Measurements from ENCODE around the gene ST3GAL2. TPM values are rescaled to one million over a fixed set of nuclear protein-coding genes. Genes with fewer than 3 reads are reported as not detected.

The ST3GAL2 gene
- total RNA-seq, 1 experiment from 2014 or later, result 45.9 TPM

DNA sequence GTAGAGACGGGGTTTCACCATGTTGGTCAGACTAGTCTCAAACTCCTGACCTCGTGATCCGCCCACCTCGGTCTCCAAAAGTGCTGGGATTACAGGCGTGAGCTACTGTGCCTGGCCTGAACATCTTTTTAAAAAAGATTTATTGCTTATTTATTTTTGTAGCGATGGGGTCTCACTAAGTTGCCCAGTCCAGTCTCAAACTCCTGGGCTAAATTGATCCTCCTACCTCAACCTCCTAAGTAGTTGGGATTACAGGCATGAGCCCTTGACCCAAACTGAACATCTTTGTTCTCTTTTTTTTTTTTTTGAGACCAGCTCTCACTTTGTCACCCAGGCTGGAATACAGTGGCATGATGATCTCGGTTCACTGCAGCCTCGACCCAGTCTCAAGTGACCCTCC, 64.7 kb downstream of the ST3GAL2 start:
- H2AK5ac ChIP-seq (ENCODE audit: insufficient read length, low read length), result no peak overlapping the region
- no peak overlapping the region for H2BK15ac ChIP-seq (ENCODE audit: low read depth, low read length)
- no peaks in the 10 kb centered on the region for H4K20me1 ChIP-seq (ENCODE audit: control insufficient read depth, insufficient read depth, insufficient read length)
- no peak overlapping the region for H3K9ac ChIP-seq (ENCODE audit: extremely low read depth, insufficient read length, low read length)
- H3K18ac ChIP-seq (ENCODE audit: insufficient read length, low read depth, low read length), result no peak overlapping the region
- H3K4ac ChIP-seq (ENCODE audit: low read depth, low read length), result no peak overlapping the region
- H2BK120ac ChIP-seq (ENCODE audit: low read depth, low read length, poor library complexity, severe bottlenecking), result no peak overlapping the region
- H3K27me3 Mint-ChIP-seq (ENCODE audit: low read depth), result no peaks in the 10 kb centered on the region; the same call in 1 of the 2 replicates
- no peak overlapping the region for H4K91ac ChIP-seq (ENCODE audit: insufficient read length, low read depth, low read length)
- no peak overlapping the region for H3K4me2 ChIP-seq (ENCODE audit: insufficient read depth, insufficient read length, low read length)
- no peaks in the 10 kb centered on the region for H3K79me1 ChIP-seq (ENCODE audit: insufficient read depth, low read depth, low read length, poor library complexity, severe bottlenecking)
- TF ChIP-seq, protein P1, sequence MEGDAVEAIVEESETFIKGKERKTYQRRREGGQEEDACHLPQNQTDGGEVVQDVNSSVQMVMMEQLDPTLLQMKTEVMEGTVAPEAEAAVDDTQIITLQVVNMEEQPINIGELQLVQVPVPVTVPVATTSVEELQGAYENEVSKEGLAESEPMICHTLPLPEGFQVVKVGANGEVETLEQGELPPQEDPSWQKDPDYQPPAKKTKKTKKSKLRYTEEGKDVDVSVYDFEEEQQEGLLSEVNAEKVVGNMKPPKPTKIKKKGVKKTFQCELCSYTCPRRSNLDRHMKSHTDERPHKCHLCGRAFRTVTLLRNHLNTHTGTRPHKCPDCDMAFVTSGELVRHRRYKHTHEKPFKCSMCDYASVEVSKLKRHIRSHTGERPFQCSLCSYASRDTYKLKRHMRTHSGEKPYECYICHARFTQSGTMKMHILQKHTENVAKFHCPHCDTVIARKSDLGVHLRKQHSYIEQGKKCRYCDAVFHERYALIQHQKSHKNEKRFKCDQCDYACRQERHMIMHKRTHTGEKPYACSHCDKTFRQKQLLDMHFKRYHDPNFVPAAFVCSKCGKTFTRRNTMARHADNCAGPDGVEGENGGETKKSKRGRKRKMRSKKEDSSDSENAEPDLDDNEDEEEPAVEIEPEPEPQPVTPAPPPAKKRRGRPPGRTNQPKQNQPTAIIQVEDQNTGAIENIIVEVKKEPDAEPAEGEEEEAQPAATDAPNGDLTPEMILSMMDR (conservative IDR thresholded peaks at IDR 0.05), result no peak
- peaks cover 0 to 3% of the 10 kb centered on the region in 2 experiments; a peak in 2 of 4 replicates for H3K4me1 Mint-ChIP-seq
- no peak overlapping the region for H3K14ac ChIP-seq (ENCODE audit: insufficient read depth, low read length)
- no peak overlapping the region for H4K8ac ChIP-seq (replicated peaks; ENCODE audit: insufficient read length, low read depth, low read length)
- no peak overlapping the region for H2BK5ac ChIP-seq (ENCODE audit: insufficient read length, low read length)
- no peak overlapping the region for H3K23ac ChIP-seq (ENCODE audit: insufficient read length, low read depth, low read length)
- H3K27ac ChIP-seq (ENCODE audit: insufficient read length, low read depth, low read length), result no peak overlapping the region
- H3K79me2 ChIP-seq (ENCODE audit: insufficient read depth, low read length), result no peaks in the 10 kb centered on the region
- WGBS (ENCODE audit: extremely low coverage, insufficient read length, low lambda C conversion rate), result no CpG with 5 or more reads among the region's 8 CpGs
- no peak overlapping the region for H4K5ac ChIP-seq (ENCODE audit: insufficient read length, low read depth, low read length)
- H2AFZ ChIP-seq (ENCODE audit: low read length), result no peak overlapping the region
- no peaks in the 10 kb centered on the region for H3K23me2 ChIP-seq (ENCODE audit: insufficient read length, low read depth, low read length, poor library complexity, severe bottlenecking)
- peaks cover 33 to 77% (median 57%) of the 10 kb centered on the region in 3 experiments; a peak in 6 of 7 replicates for H3K36me3 Mint-ChIP-seq (ENCODE audit: insufficient read depth in 1 of 3, low read depth in 3 of 3)
- H3K27me3 ChIP-seq (ENCODE audit: insufficient read depth, low read length), result no peaks in the 10 kb centered on the region
- no peaks in the 10 kb centered on the region; the same call in 1 of the 2 replicates for H3K4me1 ChIP-seq (ENCODE audit: insufficient read depth, low read length)
- DNase-seq, result no peak
- no peak overlapping the region for H3T11ph ChIP-seq (ENCODE audit: low read length)
- H3K4me3 Mint-ChIP-seq, result peak overlapping the region in 1 of 2 experiments; percentile 20; a peak in 1 of 5 replicates
- no peak overlapping the region for H3K56ac ChIP-seq (ENCODE audit: insufficient read length, low read depth, low read length)
- peak overlapping the region in 2 of 3 experiments; percentile 51 to 70; a peak in 1 of 7 replicates for H3K27ac Mint-ChIP-seq
- no peaks in the 10 kb centered on the region for H3K9me3 ChIP-seq (ENCODE audit: control insufficient read depth, low read depth, low read length)
- H3K9me3 Mint-ChIP-seq, result no peaks in the 10 kb centered on the region
- H2BK12ac ChIP-seq (ENCODE audit: insufficient read length, low read depth, low read length), result no peak overlapping the region
- H2BK20ac ChIP-seq (ENCODE audit: low read depth, low read length, poor library complexity, severe bottlenecking), result no peak overlapping the region
